Glutamatergic neuron (in vitro differentiated cells): ENCODE results near the gene ARID3A. TPM values are rescaled to one million over a fixed set of nuclear protein-coding genes. Genes with fewer than 3 reads are reported as not detected.

Experiments
- DNase-seq: peaks from one replicate; pipeline ENCODE4 v3.0.0; 2022
- H3K27ac Mint-ChIP-seq: one replicate; pipeline ENCODE4 v1.8.0; 2020; ENCODE audit warnings: mild to moderate bottlenecking, mixed read lengths, inconsistent platforms; ENCODE audit not compliant: unreplicated experiment
- H3K27me3 Mint-ChIP-seq: one replicate; pipeline ENCODE4 v1.8.0; 2020; ENCODE audit warnings: mild to moderate bottlenecking, moderate library complexity, mixed read lengths, inconsistent platforms; ENCODE audit not compliant: unreplicated experiment
- H3K36me3 Mint-ChIP-seq: one replicate; pipeline ENCODE4 v1.8.0; 2020; ENCODE audit warnings: mild to moderate bottlenecking, mixed read lengths, inconsistent platforms; ENCODE audit not compliant: unreplicated experiment
- H3K4me1 Mint-ChIP-seq: one replicate; pipeline ENCODE4 v1.8.0; 2020; ENCODE audit warnings: mild to moderate bottlenecking, low read depth, mixed read lengths, inconsistent platforms; ENCODE audit not compliant: unreplicated experiment
- H3K4me3 Mint-ChIP-seq: one replicate; pipeline ENCODE4 v1.8.0; 2020; ENCODE audit warnings: mild to moderate bottlenecking, mixed read lengths, inconsistent platforms; ENCODE audit not compliant: unreplicated experiment
- H3K9me3 Mint-ChIP-seq: one replicate; pipeline ENCODE4 v1.8.0; 2020; ENCODE audit warnings: mild to moderate bottlenecking, moderate library complexity, mixed read lengths, inconsistent platforms; ENCODE audit not compliant: unreplicated experiment
- total RNA-seq: library from RNA; stranded (reverse); fragmentation: NEBNext Ultra II Directional; extraction: Animal tissue kit (Norgen Biotek cat#: 25700); gene quantifications from one replicate; pipeline ENCODE4 v1.2.1, GENCODE V29; 2021; ENCODE audit not compliant: unreplicated experiment
- TF ChIP-seq, protein P1 (sequence below): fragments of 200-600 bp; sonication (generic); IDR thresholded peaks from one replicate; pipeline ENCODE4 v1.5.0; 2021; ENCODE audit not compliant: partially characterized antibody, unreplicated experiment

The ARID3A gene
- total RNA-seq, 1 donor from 2014 or later, result 148 TPM

DNA sequence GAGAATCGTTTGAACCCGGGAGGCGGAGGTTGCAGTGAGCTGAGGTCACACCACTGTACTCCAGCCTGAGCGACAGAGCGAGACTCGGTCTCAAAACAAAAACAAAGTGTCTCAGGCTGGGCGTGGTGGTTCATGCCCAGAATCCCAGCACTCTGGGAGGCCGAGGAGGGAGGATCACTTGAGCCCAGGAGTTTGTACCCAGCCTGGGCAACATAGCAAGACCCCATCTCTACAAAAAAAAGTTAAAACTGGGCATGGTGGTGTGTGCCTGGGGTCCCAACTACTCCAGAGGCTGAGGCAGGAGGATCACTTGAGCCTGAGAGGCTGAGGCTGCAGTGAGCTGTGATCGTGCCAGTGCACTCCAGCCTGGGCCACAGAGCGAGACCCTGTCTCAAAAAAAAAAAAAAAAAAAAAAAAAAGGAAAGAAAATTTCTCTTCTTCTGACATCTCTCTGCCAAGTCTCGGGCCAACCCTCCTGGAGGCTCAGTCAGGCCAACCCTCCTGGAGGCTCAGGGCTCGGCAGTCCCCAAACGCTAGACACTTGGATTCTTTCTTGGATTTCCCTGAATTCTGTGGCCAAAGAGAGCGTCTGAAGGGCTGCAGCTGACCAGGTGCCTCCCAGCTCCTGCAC lies 26.3 kb downstream of the ARID3A start:
- peaks cover 1% of the 10 kb centered on the region for H3K27me3 Mint-ChIP-seq
- H3K36me3 Mint-ChIP-seq, result no peaks in the 10 kb centered on the region
- peaks cover 3% of the 10 kb centered on the region for H3K9me3 Mint-ChIP-seq
- no peak overlapping the region for H3K4me3 Mint-ChIP-seq
- TF ChIP-seq, protein P1, sequence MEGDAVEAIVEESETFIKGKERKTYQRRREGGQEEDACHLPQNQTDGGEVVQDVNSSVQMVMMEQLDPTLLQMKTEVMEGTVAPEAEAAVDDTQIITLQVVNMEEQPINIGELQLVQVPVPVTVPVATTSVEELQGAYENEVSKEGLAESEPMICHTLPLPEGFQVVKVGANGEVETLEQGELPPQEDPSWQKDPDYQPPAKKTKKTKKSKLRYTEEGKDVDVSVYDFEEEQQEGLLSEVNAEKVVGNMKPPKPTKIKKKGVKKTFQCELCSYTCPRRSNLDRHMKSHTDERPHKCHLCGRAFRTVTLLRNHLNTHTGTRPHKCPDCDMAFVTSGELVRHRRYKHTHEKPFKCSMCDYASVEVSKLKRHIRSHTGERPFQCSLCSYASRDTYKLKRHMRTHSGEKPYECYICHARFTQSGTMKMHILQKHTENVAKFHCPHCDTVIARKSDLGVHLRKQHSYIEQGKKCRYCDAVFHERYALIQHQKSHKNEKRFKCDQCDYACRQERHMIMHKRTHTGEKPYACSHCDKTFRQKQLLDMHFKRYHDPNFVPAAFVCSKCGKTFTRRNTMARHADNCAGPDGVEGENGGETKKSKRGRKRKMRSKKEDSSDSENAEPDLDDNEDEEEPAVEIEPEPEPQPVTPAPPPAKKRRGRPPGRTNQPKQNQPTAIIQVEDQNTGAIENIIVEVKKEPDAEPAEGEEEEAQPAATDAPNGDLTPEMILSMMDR, result no peak
- H3K4me1 Mint-ChIP-seq, result peaks cover 4% of the 10 kb centered on the region
- DNase-seq, result no peak
- no peak overlapping the region for H3K27ac Mint-ChIP-seq

DNA sequence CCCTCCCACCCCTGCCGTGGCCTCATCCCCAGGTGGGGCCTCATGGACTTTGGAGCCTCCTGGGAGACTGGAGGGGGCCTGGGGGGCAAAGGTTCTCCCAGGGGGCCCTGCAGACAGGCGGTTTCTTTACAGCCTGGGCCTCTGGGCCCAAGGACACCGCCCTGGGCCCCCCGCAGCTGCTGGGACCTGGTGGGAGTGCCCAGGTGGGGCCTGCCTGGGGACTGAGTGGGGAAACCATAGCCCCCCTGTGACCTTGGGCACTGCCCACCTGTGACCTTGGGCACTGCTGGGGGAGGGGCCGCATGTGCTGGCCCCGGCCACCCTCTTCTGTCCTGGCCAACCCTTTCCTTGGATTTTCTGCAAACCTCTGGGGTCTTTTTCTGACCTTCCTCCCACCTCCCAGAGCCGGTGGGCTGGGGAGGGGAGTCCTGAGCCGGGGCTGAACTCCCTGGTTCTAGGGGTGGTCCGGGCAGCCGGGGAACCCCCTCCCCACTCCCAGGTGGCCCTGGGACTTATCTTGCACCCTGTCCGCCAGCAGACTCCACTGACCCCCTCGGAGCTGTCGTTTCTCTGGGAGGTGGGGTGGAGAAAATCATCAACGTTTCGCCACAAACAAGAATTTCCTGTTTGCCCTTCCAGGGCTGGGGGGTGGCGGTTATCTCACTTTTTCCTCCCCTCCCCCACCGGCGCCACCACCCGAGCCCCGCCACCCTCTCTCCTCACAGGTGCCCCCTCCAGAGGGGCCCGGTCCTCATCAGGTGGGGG lies 27.0 kb downstream of the ARID3A start:
- Mint-ChIP-seq H3K36me3 (no peaks in the 10 kb centered on the region), H3K27me3 (no peaks in the 10 kb centered on the region), H3K27ac (no peak overlapping the region), H3K4me1 (peaks cover 6% of the 10 kb centered on the region), H3K4me3 (no peak overlapping the region), H3K9me3 (peaks cover 3% of the 10 kb centered on the region)
- TF ChIP-seq, protein P1, result no peak
- DNase-seq, result no peak

- no peak for DNase-seq
- no peaks in the 10 kb centered on the region for H3K36me3 Mint-ChIP-seq
- TF ChIP-seq, protein P1, result no peak
- no peak overlapping the region for H3K4me3 Mint-ChIP-seq
- peaks cover 3% of the 10 kb centered on the region for H3K9me3 Mint-ChIP-seq
- H3K4me1 Mint-ChIP-seq, result peaks cover 6% of the 10 kb centered on the region
- H3K27me3 Mint-ChIP-seq, result no peaks in the 10 kb centered on the region
- H3K27ac Mint-ChIP-seq, result no peak overlapping the region
These were observed 27.8 kb downstream of the ARID3A start for GRCh38 chr19:953445-954271.

- Mint-ChIP-seq H3K27me3 (no peaks in the 10 kb centered on the region), H3K27ac (no peak overlapping the region), H3K4me3 (no peak overlapping the region), H3K36me3 (no peaks in the 10 kb centered on the region), H3K4me1 (peaks cover 8% of the 10 kb centered on the region), H3K9me3 (peaks cover 3% of the 10 kb centered on the region)
- TF ChIP-seq, protein P1, result no peak
- no peak for DNase-seq
These were observed 28.4 kb downstream of the ARID3A start for GRCh38 chr19:954272-954671.
